ENCODE data around the gene SH3PXD2A. TPM values are rescaled to one million over a fixed set of nuclear protein-coding genes. Genes with fewer than 3 reads are reported as not detected.
"Not testable (repeated sequence)": the region's sequence is repeated elsewhere in the genome, so short reads cannot be mapped to it uniquely, and the experiment has no call there.

The SH3PXD2A gene
- total RNA-seq, 1 donor from 2014 or later = 28.7 TPM

- intact Hi-C loops (cut with DNase I) = no loop called here
- ATAC-seq (no peak), DNase-seq (ENCODE audit: missing footprints) (no peak)
Observed at GRCh38 chr10:103609231-103610082, 245.9 kb downstream of the SH3PXD2A start.

GRCh38 chr10:103608056-103608455, 247.3 kb downstream of the SH3PXD2A start:
- intact Hi-C loops (cut with DNase I); DNase-seq (ENCODE audit: missing footprints); ATAC-seq: not testable (repeated sequence)

GRCh38 chr10:103607051-103607450, 248.3 kb downstream of the SH3PXD2A start:
- intact Hi-C loops (cut with DNase I); ATAC-seq; DNase-seq (ENCODE audit: missing footprints): not testable (repeated sequence)

GRCh38 chr10:103606097-103606438, 249.3 kb downstream of the SH3PXD2A start:
- DNase-seq (ENCODE audit: missing footprints); intact Hi-C loops (cut with DNase I); ATAC-seq: not testable (repeated sequence)

GRCh38 chr10:103605359-103606096, 249.8 kb downstream of the SH3PXD2A start:
- DNase-seq (ENCODE audit: missing footprints) (no peak), ATAC-seq (peak; percentile 56)
- intact Hi-C loops (cut with DNase I) = loop anchor here (1.0 kb wide), 1 partner anchor 81 kb away; no protein-coding TSS in a partner anchor

GRCh38 chr10:103603382-103603781, 252.0 kb downstream of the SH3PXD2A start:
- intact Hi-C loops (cut with DNase I) = no loop called here
- no peak for ATAC-seq
- DNase-seq (ENCODE audit: missing footprints) = no peak

GRCh38 chr10:103602852-103603155, 252.6 kb downstream of the SH3PXD2A start:
- DNase-seq (ENCODE audit: missing footprints) (no peak), ATAC-seq (no peak)
- intact Hi-C loops (cut with DNase I) = no loop called here

- intact Hi-C loops (cut with DNase I) = no loop called here
- no peak for DNase-seq (ENCODE audit: missing footprints)
- no peak for ATAC-seq
Observed at GRCh38 chr10:103602028-103602851, 253.1 kb downstream of the SH3PXD2A start.

- intact Hi-C loops (cut with DNase I) = no loop called here
- no peak for DNase-seq (ENCODE audit: missing footprints)
- no peak for ATAC-seq
Observed at GRCh38 chr10:103600956-103601569, 254.3 kb downstream of the SH3PXD2A start.

- no peak for DNase-seq (ENCODE audit: missing footprints)
- intact Hi-C loops (cut with DNase I) = no loop called here
- ATAC-seq = no peak
Observed at GRCh38 chr10:103600325-103600724, 255.1 kb downstream of the SH3PXD2A start.

GRCh38 chr10:103599907-103600306, 255.5 kb downstream of the SH3PXD2A start:
- intact Hi-C loops (cut with DNase I) = no loop called here
- ATAC-seq (no peak), DNase-seq (ENCODE audit: missing footprints) (no peak)

GRCh38 chr10:103599211-103599610, 256.2 kb downstream of the SH3PXD2A start:
- intact Hi-C loops (cut with DNase I) = no loop called here
- DNase-seq (ENCODE audit: missing footprints) (no peak), ATAC-seq (no peak)

- no peak for DNase-seq (ENCODE audit: missing footprints)
- intact Hi-C loops (cut with DNase I) = no loop called here
- peak; percentile 38 for ATAC-seq
Observed at GRCh38 chr10:103598654-103599115, 256.7 kb downstream of the SH3PXD2A start.

- DNase-seq (ENCODE audit: missing footprints) (no peak), ATAC-seq (no peak)
- intact Hi-C loops (cut with DNase I) = no loop called here
Observed at GRCh38 chr10:103597003-103597402, 258.4 kb downstream of the SH3PXD2A start.

- intact Hi-C loops (cut with DNase I) = no loop called here
- ATAC-seq (no peak), DNase-seq (ENCODE audit: missing footprints) (no peak)
Observed at GRCh38 chr10:103595933-103596726, 259.2 kb downstream of the SH3PXD2A start.

- intact Hi-C loops (cut with DNase I) = loop anchor here (5.0 kb wide), 1 partner anchor 176 kb away; no protein-coding TSS in a partner anchor
- ATAC-seq (no peak), DNase-seq (ENCODE audit: missing footprints) (no peak)
Observed at GRCh38 chr10:103593022-103593570, 262.3 kb downstream of the SH3PXD2A start.

GRCh38 chr10:103592186-103593021, 263.0 kb downstream of the SH3PXD2A start:
- peak; percentile 34 for ATAC-seq
- no peak for DNase-seq (ENCODE audit: missing footprints)
- intact Hi-C loops (cut with DNase I) = loop anchor here (5.0 kb wide), 1 partner anchor 175 kb away; no protein-coding TSS in a partner anchor

Data from Right ventricle myocardium inferior (tissue), 1 donor.